SK-N-SH treated with all-trans-retinoic acid at 6 μM for 48 hours (cell line): ENCODE data around the gene ZNF679.

Experiments used
- ESRRG ChIP-seq: fragments of 250-450 bp; sonication (Bioruptor Pico); IDR thresholded peaks from 2 replicates; pipeline ENCODE4 v1.6.1; 2021; ENCODE audit warnings: mild to moderate bottlenecking
- GLIS3 ChIP-seq: fragments of 250-450 bp; sonication (Bioruptor Pico); IDR thresholded peaks from 2 replicates; pipeline ENCODE4 v1.5.0; 2020; ENCODE audit warnings: mild to moderate bottlenecking, moderate library complexity
- OSR1 ChIP-seq: fragments of 250-450 bp; sonication (Bioruptor Pico); IDR thresholded peaks from 2 replicates; pipeline ENCODE4 v1.8.0; 2022; ENCODE audit warnings: moderate library complexity, mild to moderate bottlenecking, inconsistent platforms
- RARB ChIP-seq: fragments of 250-450 bp; sonication (Bioruptor Pico); IDR thresholded peaks from 2 replicates; pipeline ENCODE4 v1.8.0; 2021; ENCODE audit warnings: mild to moderate bottlenecking, moderate library complexity
- SNAI2 ChIP-seq: fragments of 250-450 bp; sonication (Bioruptor Pico); IDR thresholded peaks from 2 replicates; pipeline ENCODE4 v1.5.0; 2020; ENCODE audit warnings: mild to moderate bottlenecking, moderate library complexity
- TCF4 ChIP-seq: fragments of 250-450 bp; sonication (Bioruptor Pico); IDR thresholded peaks from 2 replicates; pipeline ENCODE4 v1.8.0; 2021; ENCODE audit warnings: mild to moderate bottlenecking, moderate library complexity, borderline replicate concordance
- ZFP3 ChIP-seq: fragments of 250-450 bp; sonication (Bioruptor Pico); IDR thresholded peaks from 2 replicates; pipeline ENCODE4 v1.5.0; 2020; ENCODE audit warnings: mild to moderate bottlenecking, moderate library complexity
- ZFP30 ChIP-seq: fragments of 450-650 bp; formaldehyde crosslinking; IDR thresholded peaks from 2 replicates; pipeline ENCODE4 v1.5.0; 2022; ENCODE audit warnings: mild to moderate bottlenecking, moderate library complexity
- ZNF8 ChIP-seq: fragments of 450-650 bp; formaldehyde crosslinking; IDR thresholded peaks from 2 replicates; pipeline ENCODE4 v1.5.0; 2020; ENCODE audit warnings: mild to moderate bottlenecking, moderate library complexity
- TF ChIP-seq, protein P1 (sequence below): fragments of 250-450 bp; sonication (Bioruptor Pico); IDR thresholded peaks from 2 replicates; pipeline ENCODE4 v1.5.1; 2020; ENCODE audit warnings: low read depth, mild to moderate bottlenecking, moderate library complexity
- TF ChIP-seq, protein P2 (sequence below): fragments of 250-450 bp; sonication (Bioruptor Pico); IDR thresholded peaks from 2 replicates; pipeline ENCODE4 v1.8.0; 2020; ENCODE audit warnings: mild to moderate bottlenecking, moderate library complexity, borderline replicate concordance
- TF ChIP-seq, protein P3 (sequence below): fragments of 250-450 bp; sonication (Bioruptor Pico); IDR thresholded peaks from 2 replicates; pipeline ENCODE4 v1.8.0; 2021; ENCODE audit warnings: low read depth, mild to moderate bottlenecking, moderate library complexity, borderline replicate concordance

- TF ChIP-seq ZFP3 (CRISPR knock-in tag) (no peak), RARB (CRISPR knock-in tag) (no peak), GLIS3 (CRISPR knock-in tag) (no peak), ZFP30 (CRISPR knock-in tag) (no peak), OSR1 (CRISPR knock-in tag) (no peak), TCF4 (no peak), ESRRG (CRISPR knock-in tag) (no peak), ZNF8 (CRISPR knock-in tag) (no peak), SNAI2 (no peak)
- TF ChIP-seq, protein P1, sequence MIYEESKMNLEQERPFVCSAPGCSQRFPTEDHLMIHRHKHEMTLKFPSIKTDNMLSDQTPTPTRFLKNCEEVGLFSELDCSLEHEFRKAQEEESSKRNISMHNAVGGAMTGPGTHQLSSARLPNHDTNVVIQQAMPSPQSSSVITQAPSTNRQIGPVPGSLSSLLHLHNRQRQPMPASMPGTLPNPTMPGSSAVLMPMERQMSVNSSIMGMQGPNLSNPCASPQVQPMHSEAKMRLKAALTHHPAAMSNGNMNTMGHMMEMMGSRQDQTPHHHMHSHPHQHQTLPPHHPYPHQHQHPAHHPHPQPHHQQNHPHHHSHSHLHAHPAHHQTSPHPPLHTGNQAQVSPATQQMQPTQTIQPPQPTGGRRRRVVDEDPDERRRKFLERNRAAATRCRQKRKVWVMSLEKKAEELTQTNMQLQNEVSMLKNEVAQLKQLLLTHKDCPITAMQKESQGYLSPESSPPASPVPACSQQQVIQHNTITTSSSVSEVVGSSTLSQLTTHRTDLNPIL (CRISPR knock-in tag): no peak
- TF ChIP-seq, protein P2, sequence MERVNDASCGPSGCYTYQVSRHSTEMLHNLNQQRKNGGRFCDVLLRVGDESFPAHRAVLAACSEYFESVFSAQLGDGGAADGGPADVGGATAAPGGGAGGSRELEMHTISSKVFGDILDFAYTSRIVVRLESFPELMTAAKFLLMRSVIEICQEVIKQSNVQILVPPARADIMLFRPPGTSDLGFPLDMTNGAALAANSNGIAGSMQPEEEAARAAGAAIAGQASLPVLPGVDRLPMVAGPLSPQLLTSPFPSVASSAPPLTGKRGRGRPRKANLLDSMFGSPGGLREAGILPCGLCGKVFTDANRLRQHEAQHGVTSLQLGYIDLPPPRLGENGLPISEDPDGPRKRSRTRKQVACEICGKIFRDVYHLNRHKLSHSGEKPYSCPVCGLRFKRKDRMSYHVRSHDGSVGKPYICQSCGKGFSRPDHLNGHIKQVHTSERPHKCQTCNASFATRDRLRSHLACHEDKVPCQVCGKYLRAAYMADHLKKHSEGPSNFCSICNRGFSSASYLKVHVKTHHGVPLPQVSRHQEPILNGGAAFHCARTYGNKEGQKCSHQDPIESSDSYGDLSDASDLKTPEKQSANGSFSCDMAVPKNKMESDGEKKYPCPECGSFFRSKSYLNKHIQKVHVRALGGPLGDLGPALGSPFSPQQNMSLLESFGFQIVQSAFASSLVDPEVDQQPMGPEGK (CRISPR knock-in tag): no peak
- TF ChIP-seq, protein P3, sequence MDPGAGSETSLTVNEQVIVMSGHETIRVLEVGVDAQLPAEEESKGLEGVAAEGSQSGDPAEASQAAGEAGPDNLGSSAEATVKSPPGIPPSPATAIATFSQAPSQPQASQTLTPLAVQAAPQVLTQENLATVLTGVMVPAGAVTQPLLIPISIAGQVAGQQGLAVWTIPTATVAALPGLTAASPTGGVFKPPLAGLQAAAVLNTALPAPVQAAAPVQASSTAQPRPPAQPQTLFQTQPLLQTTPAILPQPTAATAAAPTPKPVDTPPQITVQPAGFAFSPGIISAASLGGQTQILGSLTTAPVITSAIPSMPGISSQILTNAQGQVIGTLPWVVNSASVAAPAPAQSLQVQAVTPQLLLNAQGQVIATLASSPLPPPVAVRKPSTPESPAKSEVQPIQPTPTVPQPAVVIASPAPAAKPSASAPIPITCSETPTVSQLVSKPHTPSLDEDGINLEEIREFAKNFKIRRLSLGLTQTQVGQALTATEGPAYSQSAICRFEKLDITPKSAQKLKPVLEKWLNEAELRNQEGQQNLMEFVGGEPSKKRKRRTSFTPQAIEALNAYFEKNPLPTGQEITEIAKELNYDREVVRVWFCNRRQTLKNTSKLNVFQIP: no peak
These were observed 84.6 kb downstream of the ZNF679 start for GRCh38 chr7:64312826-64313225.
